GM12878 (cell line): Measurements from ENCODE around the gene SHANK3. TPM values are rescaled to one million over a fixed set of nuclear protein-coding genes. Genes with fewer than 3 reads are reported as not detected.

ENCODE experiments used
- ATAC-seq: fragments of 200-7000 bp; cut with Tn5 transposase; 3 replicates; pipeline ENCODE4 v1.9.1; 2020; ENCODE audit warnings: mild to moderate bottlenecking, moderate library complexity
- BruUV-seq: library from RNA; stranded (reverse); fragments of 400-500 nt; replicated peaks from 2 replicates; lab custom pipeline; 2021; lab: Mats Ljungman, UMichigan
- CTCF ChIA-PET: fragments of 300-600 bp; sonication (Branson Sonifier 250); formaldehyde crosslinking; extraction: SDS; loops from one replicate; lab custom pipeline; 2021; ENCODE audit warnings: inconsistent platforms; lab: Yijun Ruan, JAX
- POLR2A ChIA-PET: fragments of 350-600 bp; formaldehyde crosslinking; extraction: SDS; loops from one replicate; lab custom pipeline; 2021; ENCODE audit warnings: inconsistent platforms; lab: Charles Lee
- RAD21 ChIA-PET: fragments of 300-600 bp; sonication (Branson Sonifier 250); formaldehyde crosslinking; loops from one replicate; lab custom pipeline; 2023; ENCODE audit warnings: antibody characterized with exemption; ENCODE audit not compliant: unreplicated experiment; lab: Charles Lee
- SMC1A ChIA-PET: fragments of 300-600 bp; sonication (Branson Sonifier 250); formaldehyde crosslinking; loops from one replicate; lab custom pipeline; 2023; ENCODE audit not compliant: unreplicated experiment, uncharacterized antibody; lab: Charles Lee
- DNase-seq: peaks from one replicate; pipeline ENCODE4 v3.0.0-alpha.2; 2011; ENCODE audit warnings: low read depth, low spot score
- FAIRE-seq: peaks from 3 replicates; lab custom pipeline; 2011; peaks lifted over from hg19 to GRCh38; lab: Jason Lieb, UNC
- H2AFZ ChIP-seq: 2 replicates; pipeline ENCODE4 v1.6.0; 2011; ENCODE audit warnings: low read depth, low read length, control low read depth; ENCODE audit not compliant: control insufficient read depth
- H3K27ac ChIP-seq: 2 replicates; pipeline ENCODE4 v1.5.1; 2011; ENCODE audit warnings: control low read depth; ENCODE audit not compliant: control insufficient read depth, insufficient read depth
- H3K27me3 ChIP-seq, 2 experiments: replicated peaks in 1 of 2; 2 replicates each; pipeline versions ENCODE4 v1.6.0 to v1.6.1; 2011; ENCODE audit warnings: low read length in 1 of 2; ENCODE audit not compliant: control insufficient read depth in 2 of 2, insufficient read depth in 2 of 2
- H3K36me3 ChIP-seq, 2 experiments: 2 replicates each; pipeline ENCODE4 v1.5.1; 2011; ENCODE audit warnings: low read length in 1 of 2; ENCODE audit not compliant: control insufficient read depth in 2 of 2, insufficient read depth in 2 of 2
- H3K4me1 ChIP-seq: 2 replicates; pipeline ENCODE4 v1.6.1; 2011; ENCODE audit warnings: mild to moderate bottlenecking, low read length, moderate library complexity, mixed read lengths; ENCODE audit not compliant: control insufficient read depth, insufficient read depth
- H3K4me2 ChIP-seq: 2 replicates; pipeline ENCODE4 v1.6.0; 2011; ENCODE audit warnings: control low read depth; ENCODE audit not compliant: control insufficient read depth, insufficient read depth
- H3K4me3 ChIP-seq: fragments of 200-600 bp; sonication (generic); 2 replicates; pipeline ENCODE4 v1.5.1; 2016
- H3K79me2 ChIP-seq: 2 replicates; pipeline ENCODE4 v1.6.0; 2011; ENCODE audit warnings: low read length; ENCODE audit not compliant: control insufficient read depth, insufficient read depth
- H3K9ac ChIP-seq: 2 replicates; pipeline ENCODE4 v1.8.0; 2011; ENCODE audit warnings: low read length, control low read depth, mixed read lengths; ENCODE audit not compliant: control insufficient read depth, insufficient read depth
- H3K9me3 ChIP-seq: replicated peaks from 3 replicates; pipeline ENCODE4 v1.5.1; 2011; ENCODE audit warnings: mild to moderate bottlenecking, low read length; ENCODE audit not compliant: control insufficient read depth, insufficient read depth
- H4K20me1 ChIP-seq: 2 replicates; pipeline ENCODE4 v1.6.0; 2011; ENCODE audit not compliant: control insufficient read depth, insufficient read depth
- WGBS: methylation state at CpG from one replicate; pipeline ENCODE4 v1.1.6; 2016; ENCODE audit warnings: low lambda C conversion rate; ENCODE audit not compliant: insufficient replicate concordance, insufficient coverage; ENCODE audit errors: missing lambda C conversion rate; 5-methylcytosine and 5-hydroxymethylcytosine counted together
- in situ Hi-C: fragments of 300-500 bp; cut with MboI; formaldehyde crosslinking; loops from 9 replicates; pipeline ENCODE4 v1.14.3; 2018; ENCODE audit warnings: mixed read lengths
- intact Hi-C: fragments of 100-400 bp; cut with micrococcal nuclease; formaldehyde crosslinking; loops from one replicate; pipeline ENCODE4 v1.14.2; 2022; ENCODE audit not compliant: unreplicated experiment
- polyA plus RNA-seq, 11 experiments: library from polyadenylated mRNA; depleted of rRNA in 4 of 11; unstranded in 6 of 11; stranded (reverse) in 5 of 11; fragments of >200 nt; fragmentation: Nextera tagmentation in 4 of 11; fragmentation: Illumina TruSeq in 1 of 11; extraction: Ambion mirVana in 4 of 11; extraction: Trizol in 1 of 11; gene quantifications; 1 replicate in 1 of 11; 2 replicates in 10 of 11; pipeline versions ENCODE4 v1.2.1 to v1.2.3, GENCODE V29; 2011 to 2016; ENCODE audit warnings: inconsistent platforms in 2 of 11, missing spikeins in 2 of 11, low read depth in 1 of 11
- total RNA-seq, 4 experiments: library from RNA; depleted of rRNA in 3 of 4; stranded (reverse); fragments of >200 nt in 3 of 4; fragmentation: Illumina TruSeq in 1 of 4; extraction: Trizol in 1 of 4; gene quantifications; 2 replicates each; pipeline versions ENCODE4 v1.2.1 to v1.2.3, GENCODE V29; 2013 to 2021
- TF ChIP-seq, protein P1 (sequence below): fragments of 450-650 bp; IDR thresholded peaks from 2 replicates; pipeline ENCODE4 v1.6.1; 2018; ENCODE audit warnings: mild to moderate bottlenecking, low read depth, moderate library complexity; ENCODE audit not compliant: partially characterized antibody

Gene SHANK3
- total and polyA plus RNA-seq, 10 of the 15 experiments (the other 5 are each of a cell fraction or from before 2014, with no cell fraction given) = under 0.01 to 0.10 (median 0.05) TPM; not detected in 6

DNA sequence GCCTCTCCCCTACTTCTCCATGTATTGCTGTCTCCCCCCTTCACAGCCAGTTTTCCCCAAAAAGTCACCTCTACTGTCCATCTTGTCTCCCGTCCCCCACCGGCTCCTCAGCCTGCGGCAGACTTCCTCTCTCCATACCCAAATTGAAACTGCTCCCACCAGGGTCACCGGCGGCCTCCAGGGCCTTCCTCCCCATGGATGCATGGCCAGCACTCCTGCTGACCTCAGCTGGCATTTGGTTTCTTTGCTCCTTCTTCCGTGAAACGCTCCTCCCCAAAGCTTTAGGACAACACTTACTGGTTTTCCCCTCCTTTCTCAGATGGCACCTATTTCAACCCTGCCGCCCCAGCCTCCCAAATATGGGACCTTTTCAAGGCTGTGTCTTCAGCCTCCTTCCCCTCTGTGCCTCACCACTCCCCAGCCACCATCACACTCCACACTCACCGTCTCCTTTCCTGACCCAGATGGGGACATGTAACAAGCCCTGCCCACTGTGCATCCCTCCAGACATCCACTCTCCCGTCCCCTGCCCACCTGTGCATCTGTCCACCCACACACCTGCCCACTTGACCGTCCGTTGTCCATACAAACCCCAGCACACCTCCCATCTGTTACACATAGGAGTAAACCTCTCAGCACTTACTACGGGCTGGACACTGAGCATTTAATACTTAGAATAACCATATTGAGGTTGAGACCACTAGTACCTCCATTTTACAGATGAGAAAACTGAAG is 43.8 kb downstream of the SHANK3 start:
- ChIA-PET CTCF (no interaction called here), RAD21 (no interaction called here)
- Histone ChIP-seq H4K20me1 (no peaks in the 10 kb centered on the region), H3K27me3 (peaks cover 0 to 7% of the 10 kb centered on the region in 2 experiments; a peak in 2 of 4 replicates)
- intact Hi-C loops = no loop called here
- FAIRE-seq (no peak), DNase-seq (no peak)
- TF ChIP-seq, protein P1, sequence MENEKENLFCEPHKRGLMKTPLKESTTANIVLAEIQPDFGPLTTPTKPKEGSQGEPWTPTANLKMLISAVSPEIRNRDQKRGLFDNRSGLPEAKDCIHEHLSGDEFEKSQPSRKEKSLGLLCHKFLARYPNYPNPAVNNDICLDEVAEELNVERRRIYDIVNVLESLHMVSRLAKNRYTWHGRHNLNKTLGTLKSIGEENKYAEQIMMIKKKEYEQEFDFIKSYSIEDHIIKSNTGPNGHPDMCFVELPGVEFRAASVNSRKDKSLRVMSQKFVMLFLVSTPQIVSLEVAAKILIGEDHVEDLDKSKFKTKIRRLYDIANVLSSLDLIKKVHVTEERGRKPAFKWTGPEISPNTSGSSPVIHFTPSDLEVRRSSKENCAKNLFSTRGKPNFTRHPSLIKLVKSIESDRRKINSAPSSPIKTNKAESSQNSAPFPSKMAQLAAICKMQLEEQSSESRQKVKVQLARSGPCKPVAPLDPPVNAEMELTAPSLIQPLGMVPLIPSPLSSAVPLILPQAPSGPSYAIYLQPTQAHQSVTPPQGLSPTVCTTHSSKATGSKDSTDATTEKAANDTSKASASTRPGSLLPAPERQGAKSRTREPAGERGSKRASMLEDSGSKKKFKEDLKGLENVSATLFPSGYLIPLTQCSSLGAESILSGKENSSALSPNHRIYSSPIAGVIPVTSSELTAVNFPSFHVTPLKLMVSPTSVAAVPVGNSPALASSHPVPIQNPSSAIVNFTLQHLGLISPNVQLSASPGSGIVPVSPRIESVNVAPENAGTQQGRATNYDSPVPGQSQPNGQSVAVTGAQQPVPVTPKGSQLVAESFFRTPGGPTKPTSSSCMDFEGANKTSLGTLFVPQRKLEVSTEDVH = no peak
- TF ChIP-seq, all 136 proteins: peak for 0
- ChIA-PET POLR2A (no interaction called here), SMC1A (no interaction called here)
- H3K4me3 ChIP-seq = no peak overlapping the region
- H2AFZ ChIP-seq = no peak overlapping the region
- no peaks in the 10 kb centered on the region for H3K4me1 ChIP-seq
- in situ Hi-C loops = no loop called here
- H3K36me3 ChIP-seq = no peaks in the 10 kb centered on the region
- no peak for ATAC-seq
- BruUV-seq = no TSS peak
- H3K79me2 ChIP-seq = no peaks in the 10 kb centered on the region
- H3K9ac ChIP-seq = no peak overlapping the region
- no peak overlapping the region for H3K4me2 ChIP-seq
- H3K27ac ChIP-seq = no peak overlapping the region
- 18% methylated on average over 12 of the region's 13 CpGs for WGBS
- no peaks in the 10 kb centered on the region for H3K9me3 ChIP-seq
